ACC112 (cell line): Measurements from ENCODE around the gene NTN1.
"Not testable (repeated sequence)": the region's sequence is repeated elsewhere in the genome, so short reads cannot be mapped to it uniquely, and the experiment has no call there.

Experiments used
- H2AFZ ChIP-seq: fragments of 200-600 bp; sonication (generic); one replicate; pipeline ENCODE4 v1.6.0; 2017; ENCODE audit warnings: antibody characterized with exemption, low read length; ENCODE audit not compliant: unreplicated experiment
- H3K27ac ChIP-seq: fragments of 200-600 bp; sonication (generic); 2 replicates; pipeline ENCODE4 v1.5.1; 2014; ENCODE audit warnings: low read depth, mild to moderate bottlenecking, antibody characterized with exemption, low read length, moderate library complexity
- H3K27me3 ChIP-seq: fragments of 200-600 bp; sonication (generic); 2 replicates; pipeline ENCODE4 v1.6.1; 2014; ENCODE audit warnings: mild to moderate bottlenecking, antibody characterized with exemption, low read length, moderate library complexity, mixed read lengths; ENCODE audit not compliant: insufficient read depth
- H3K36me3 ChIP-seq: fragments of 200-600 bp; sonication (generic); 2 replicates; pipeline ENCODE4 v1.6.1; 2016; ENCODE audit warnings: mild to moderate bottlenecking, antibody characterized with exemption, low read length, moderate library complexity, mixed read lengths; ENCODE audit not compliant: insufficient read depth
- H3K4me1 ChIP-seq: fragments of 200-600 bp; sonication (generic); one replicate; pipeline ENCODE4 v1.6.1; 2016; ENCODE audit warnings: low read length, mixed read lengths; ENCODE audit not compliant: insufficient read depth, unreplicated experiment, control insufficient read depth
- H3K4me3 ChIP-seq: fragments of 200-600 bp; sonication (generic); 2 replicates; pipeline ENCODE4 v1.5.1; 2014; ENCODE audit warnings: mild to moderate bottlenecking, low read depth, low read length
- H3K79me2 ChIP-seq: fragments of 200-600 bp; sonication (generic); one replicate; pipeline ENCODE4 v1.6.0; 2016; ENCODE audit warnings: low read length; ENCODE audit not compliant: control insufficient read depth, unreplicated experiment, insufficient read depth

The NTN1 gene

DNA sequence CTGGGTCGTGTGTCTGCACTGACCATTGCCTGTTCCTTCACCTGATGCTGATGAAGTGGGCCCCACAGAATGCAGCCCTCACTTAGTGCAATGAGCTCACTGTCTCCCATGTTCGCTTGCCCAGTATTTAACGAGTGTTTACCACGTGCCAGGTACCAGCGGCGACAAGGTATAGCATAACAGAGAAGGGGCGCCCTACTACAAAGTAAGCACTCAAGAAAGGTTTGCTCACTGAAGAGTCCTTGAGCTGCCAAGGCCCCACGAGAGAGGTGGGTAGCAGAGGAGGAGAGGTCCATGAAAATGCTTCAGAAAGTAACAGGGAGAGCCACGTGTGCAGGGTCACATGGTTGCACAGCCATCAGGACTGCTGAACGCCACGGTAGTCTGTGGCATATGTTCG, 230.0 kb downstream of the NTN1 start:
- no peaks in the 10 kb centered on the region for H3K4me1 ChIP-seq
- no peak overlapping the region for H3K4me3 ChIP-seq
- H3K36me3 ChIP-seq: no peaks in the 10 kb centered on the region
- no peak overlapping the region for H3K27ac ChIP-seq
- no peak overlapping the region for H2AFZ ChIP-seq
- H3K79me2 ChIP-seq: no peaks in the 10 kb centered on the region
- H3K27me3 ChIP-seq: no peaks in the 10 kb centered on the region

DNA sequence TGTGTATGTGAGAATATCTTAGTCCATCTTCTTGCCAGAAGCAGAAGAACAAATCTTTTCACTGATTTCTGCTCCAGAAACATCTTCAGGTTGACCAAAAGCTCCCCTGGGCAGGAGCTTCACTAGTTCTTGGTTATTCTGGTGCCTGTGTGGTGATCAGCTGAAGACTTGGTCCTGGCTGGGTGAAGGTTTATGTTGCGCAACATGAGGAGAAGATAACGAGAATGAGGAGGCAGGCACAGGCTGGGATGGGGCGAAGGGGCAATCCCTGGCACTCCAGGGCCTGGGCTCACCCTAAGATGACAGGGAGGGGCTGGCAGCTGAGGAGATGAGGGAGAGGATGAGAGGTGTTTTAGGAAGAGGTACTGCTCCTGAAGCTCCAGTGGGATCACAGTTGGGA, 232.0 kb downstream of the NTN1 start:
- no peak overlapping the region for H3K4me3 ChIP-seq
- no peak overlapping the region for H3K27ac ChIP-seq
- no peaks in the 10 kb centered on the region for H3K36me3 ChIP-seq
- H3K4me1 ChIP-seq: no peaks in the 10 kb centered on the region
- H3K79me2 ChIP-seq: no peaks in the 10 kb centered on the region
- H2AFZ ChIP-seq: no peak overlapping the region
- H3K27me3 ChIP-seq: no peaks in the 10 kb centered on the region

DNA sequence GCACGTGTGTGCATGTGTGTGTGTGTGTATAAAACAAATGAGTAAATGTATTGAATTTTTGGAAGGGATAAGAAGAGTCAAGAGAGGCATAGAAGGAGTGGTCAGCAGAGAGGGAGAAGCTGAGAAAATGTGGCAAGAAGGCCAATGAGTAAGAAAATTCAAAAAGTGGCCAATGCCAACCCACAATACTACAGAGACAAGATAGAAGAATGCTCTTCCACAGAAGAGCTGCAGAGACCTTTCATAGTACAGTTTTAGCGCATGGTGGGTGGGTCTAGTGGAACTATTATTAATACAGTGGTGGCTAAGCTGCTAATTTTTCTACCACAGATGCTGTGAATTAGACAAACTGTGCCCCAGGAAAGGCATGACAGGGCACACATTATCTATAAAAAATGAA, 233.5 kb downstream of the NTN1 start:
- H3K27me3 ChIP-seq: no peaks in the 10 kb centered on the region
- no peaks in the 10 kb centered on the region for H3K79me2 ChIP-seq
- H3K36me3 ChIP-seq: no peaks in the 10 kb centered on the region
- no peak overlapping the region for H3K4me3 ChIP-seq
- no peak overlapping the region for H3K27ac ChIP-seq
- no peak overlapping the region for H2AFZ ChIP-seq
- no peaks in the 10 kb centered on the region for H3K4me1 ChIP-seq

DNA sequence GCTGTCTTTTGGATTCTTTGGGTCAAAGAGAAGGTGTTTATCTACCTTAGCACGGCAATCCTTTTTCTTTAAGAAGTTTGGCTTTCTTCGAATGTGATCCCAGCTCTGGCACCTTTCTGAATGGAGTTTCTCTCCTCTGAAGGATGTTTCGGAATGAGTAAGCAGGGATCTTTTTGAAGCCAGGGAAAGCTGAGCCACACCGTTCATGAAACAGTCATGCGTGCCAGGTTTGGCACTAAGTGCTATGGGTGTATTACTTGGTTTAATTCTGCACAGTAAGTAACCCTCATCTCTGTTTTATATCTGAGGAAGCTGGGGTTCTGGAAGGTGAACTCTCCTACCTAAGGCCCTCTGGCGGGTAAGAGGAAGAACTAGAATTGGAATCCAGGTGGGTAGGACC, 234.5 kb downstream of the NTN1 start:
- H2AFZ ChIP-seq: no peak overlapping the region
- H3K4me3 ChIP-seq: no peak overlapping the region
- no peaks in the 10 kb centered on the region for H3K4me1 ChIP-seq
- no peak overlapping the region for H3K27ac ChIP-seq
- H3K36me3 ChIP-seq: no peaks in the 10 kb centered on the region
- no peaks in the 10 kb centered on the region for H3K27me3 ChIP-seq
- H3K79me2 ChIP-seq: no peaks in the 10 kb centered on the region

DNA sequence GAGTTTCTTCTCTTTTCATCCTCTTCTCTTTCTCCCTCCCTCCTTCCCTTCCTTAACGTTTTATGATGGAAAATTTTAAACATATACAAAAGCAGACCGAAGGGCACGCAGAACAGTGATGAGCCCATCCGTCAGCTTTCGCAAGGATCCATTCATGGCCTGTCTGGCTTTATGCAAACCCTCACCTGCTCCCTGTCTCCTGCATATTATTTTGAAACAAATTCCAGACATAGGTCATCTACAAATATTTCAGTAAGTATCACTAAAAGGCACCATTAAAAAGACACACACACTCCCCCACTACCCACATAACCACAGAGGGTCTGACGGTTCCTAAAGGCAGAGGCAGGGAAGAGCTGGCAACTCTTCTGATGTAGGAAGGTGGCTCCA, 235.0 kb downstream of the NTN1 start:
- Histone ChIP-seq H3K4me1 (no peaks in the 10 kb centered on the region), H3K36me3 (no peaks in the 10 kb centered on the region)

DNA sequence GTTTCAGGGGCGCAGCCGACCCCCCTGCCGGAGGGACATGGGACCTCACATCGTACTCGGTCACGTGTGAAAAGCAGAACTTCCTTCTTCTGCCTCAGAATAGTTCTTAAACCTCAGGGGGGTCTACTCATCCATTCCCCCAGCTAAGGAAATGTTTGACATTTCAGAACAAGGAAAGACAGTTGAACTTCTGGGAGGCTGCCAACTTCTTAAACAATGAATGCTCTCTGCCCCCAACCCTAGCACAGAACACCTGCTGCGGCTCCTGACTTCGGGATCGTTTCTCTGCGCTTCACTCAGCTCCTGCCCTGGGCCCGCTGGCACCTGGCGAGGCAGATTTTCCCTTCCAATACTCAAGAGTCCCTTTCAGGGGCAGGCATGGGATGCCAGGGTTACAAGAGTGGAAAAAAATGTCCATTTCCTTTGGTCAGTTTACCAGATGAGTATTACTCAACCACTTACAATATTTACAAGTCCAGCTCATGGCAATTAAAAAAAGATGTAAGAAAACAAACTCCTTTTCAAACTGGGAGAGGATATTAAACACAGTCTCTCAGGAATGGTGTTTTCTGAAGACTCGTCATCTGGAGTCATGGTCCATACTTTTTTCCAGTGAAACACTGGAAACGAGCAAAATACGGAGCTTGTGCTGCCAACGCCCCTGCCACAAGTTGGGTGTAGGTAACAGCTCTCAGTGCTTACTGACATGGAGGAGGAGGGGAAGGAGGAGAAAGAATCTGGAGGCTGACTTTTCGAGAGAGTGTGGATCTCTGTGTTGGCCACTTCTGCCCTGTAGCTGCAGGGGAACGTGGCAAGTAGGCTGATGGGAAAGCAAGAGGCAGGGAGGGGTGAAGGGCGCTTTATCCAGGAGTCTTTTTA, 235.7 kb downstream of the NTN1 start:
- Histone ChIP-seq H3K79me2 (no peaks in the 10 kb centered on the region), H3K36me3 (no peaks in the 10 kb centered on the region), H3K27ac (no peak overlapping the region), H2AFZ (no peak overlapping the region), H3K4me1 (no peaks in the 10 kb centered on the region), H3K27me3 (no peaks in the 10 kb centered on the region), H3K4me3 (no peak overlapping the region)

More for the DNA sequence above, 235.0 kb downstream of the NTN1 start:
- Histone ChIP-seq H3K27ac (no peak overlapping the region), H2AFZ (no peak overlapping the region), H3K4me3 (no peak overlapping the region), H3K27me3 (no peaks in the 10 kb centered on the region), H3K79me2 (no peaks in the 10 kb centered on the region)

DNA sequence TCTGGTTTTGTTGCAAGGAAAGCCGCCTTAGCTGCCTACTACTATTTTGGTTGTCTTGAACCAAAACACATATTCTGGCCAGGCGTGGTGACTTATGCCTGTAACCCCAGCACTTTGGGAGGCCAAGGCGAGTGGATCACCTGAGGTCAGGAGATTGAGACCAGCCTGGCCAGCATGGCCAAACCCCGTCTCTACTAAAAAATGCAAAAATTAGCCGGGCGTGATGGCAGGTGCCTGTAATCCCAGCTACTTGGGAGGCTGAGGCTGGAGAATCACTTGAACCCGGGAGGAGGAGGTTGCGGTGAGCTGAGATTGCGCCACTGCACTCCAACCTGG, 236.3 kb downstream of the NTN1 start:
- not testable (repeated sequence) for H3K27ac ChIP-seq, H3K27me3 ChIP-seq, H3K36me3 ChIP-seq, H3K4me3 ChIP-seq, H3K4me1 ChIP-seq, H3K79me2 ChIP-seq, H2AFZ ChIP-seq

DNA sequence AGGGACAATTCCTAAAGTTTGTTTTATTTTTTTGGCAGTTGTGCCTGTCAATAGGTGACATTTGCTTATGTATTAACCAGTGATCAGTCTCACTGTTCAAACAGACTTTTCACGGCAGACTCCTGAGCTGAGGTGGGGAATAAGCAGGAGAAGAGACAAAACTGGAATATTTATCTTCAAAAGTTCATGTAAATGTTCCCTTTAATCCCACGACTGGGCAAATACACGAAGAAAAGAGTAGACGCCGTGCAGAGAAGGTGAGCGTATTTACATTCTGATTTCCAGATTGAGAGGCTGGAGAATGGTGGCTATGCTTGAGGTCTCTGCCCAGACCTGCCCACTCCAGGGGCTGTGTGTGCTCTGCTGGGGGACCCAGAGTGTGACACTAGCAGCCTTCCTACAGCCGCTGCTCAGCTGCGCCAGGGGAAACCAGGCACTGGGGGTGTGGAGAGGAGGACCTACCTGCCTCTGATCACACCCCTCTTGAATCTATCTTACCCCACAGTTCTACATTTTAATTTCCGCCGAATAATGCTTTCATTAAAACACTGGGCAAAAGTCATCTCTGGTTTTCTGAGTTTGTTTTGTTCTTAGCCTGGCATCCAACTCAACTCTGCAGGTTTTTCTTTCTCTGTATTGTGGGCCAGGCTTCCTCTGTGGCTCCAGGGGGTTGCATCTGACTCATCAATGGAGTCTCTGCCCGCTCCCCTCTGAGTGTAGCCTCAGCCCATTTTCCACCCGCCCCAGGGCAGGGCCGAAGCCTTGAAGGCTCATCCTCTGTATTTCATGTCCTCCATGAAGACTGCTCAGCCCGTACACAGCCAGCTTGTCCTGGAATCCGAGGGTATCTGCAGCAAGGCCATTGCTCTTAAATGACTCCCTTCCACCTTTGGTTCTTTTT, 237.1 kb downstream of the NTN1 start:
- Histone ChIP-seq H3K4me1 (no peaks in the 10 kb centered on the region), H3K36me3 (no peaks in the 10 kb centered on the region), H3K27ac (no peak overlapping the region), H2AFZ (no peak overlapping the region), H3K4me3 (no peak overlapping the region), H3K79me2 (no peaks in the 10 kb centered on the region), H3K27me3 (no peaks in the 10 kb centered on the region)

DNA sequence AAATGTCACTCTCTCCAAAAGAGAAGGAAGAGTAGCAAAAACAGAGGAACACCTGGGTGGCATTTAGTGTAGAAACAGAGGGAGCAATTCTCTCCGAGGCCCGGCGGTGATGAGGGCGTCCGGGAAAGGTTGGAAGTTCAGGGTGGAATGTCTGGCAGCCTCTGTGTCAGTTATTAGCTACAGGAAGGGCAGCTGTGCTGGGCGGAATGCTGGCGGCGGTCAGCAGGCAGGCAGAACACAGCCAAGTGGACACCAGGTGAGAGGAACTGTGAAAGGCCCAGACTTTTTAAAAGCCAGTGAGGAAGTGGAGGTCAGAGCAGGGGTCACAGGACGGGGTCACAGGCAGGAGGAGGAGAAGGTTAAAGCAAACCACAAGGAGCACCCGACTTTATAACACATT, 238.1 kb downstream of the NTN1 start:
- no peak overlapping the region for H3K4me3 ChIP-seq
- no peak overlapping the region for H2AFZ ChIP-seq
- no peaks in the 10 kb centered on the region for H3K36me3 ChIP-seq
- H3K27ac ChIP-seq: no peak overlapping the region
- no peaks in the 10 kb centered on the region for H3K79me2 ChIP-seq
- no peaks in the 10 kb centered on the region for H3K4me1 ChIP-seq
- H3K27me3 ChIP-seq: no peaks in the 10 kb centered on the region

DNA sequence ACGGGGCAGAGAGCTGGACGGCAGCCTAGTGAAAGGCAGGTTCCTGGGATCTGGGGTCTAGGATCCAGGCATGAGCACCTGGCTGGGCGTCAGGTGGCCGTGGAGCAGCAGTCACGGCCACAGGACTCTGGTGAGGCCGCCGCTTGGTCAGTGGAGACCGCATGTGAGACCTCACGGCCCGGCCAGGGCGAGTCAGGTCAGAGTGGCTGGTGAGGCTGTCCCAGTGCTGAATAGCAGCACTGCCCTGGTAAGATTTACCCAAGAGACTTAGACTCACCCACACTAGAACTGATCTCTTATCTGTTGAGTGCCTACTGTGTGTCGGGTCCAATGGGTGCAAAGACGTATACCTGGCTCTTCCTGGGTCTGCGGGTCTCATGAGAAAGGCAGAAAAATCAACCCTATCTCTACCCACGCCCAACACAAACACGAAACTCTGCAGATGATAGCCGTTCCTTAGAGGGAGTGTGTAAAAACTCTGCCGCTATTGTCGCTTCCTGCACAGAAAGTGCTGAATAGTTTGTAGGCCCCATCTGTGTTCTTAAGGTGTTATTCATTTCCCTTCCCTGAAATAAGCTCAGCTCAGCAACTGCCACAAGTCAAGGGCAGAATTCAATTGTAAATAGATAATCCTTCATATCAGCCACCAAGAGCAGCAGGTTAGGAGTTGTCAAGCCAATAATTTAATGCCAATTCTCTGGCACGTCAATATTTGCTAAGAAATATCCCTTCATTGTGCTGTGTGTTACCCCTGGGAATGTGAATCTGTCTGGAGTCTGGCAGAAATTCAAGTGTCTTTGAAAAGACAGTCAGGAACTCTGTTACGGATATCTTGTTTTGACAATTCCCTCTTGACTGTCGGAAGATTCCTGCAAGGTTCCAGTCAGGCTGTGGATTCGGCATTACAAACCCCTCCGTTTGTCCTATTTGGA, 240.0 kb downstream of the NTN1 start:
- H3K27me3 ChIP-seq: no peaks in the 10 kb centered on the region
- no peak overlapping the region for H3K4me3 ChIP-seq
- H3K27ac ChIP-seq: no peak overlapping the region
- H3K4me1 ChIP-seq: no peaks in the 10 kb centered on the region
- H3K79me2 ChIP-seq: no peaks in the 10 kb centered on the region
- no peaks in the 10 kb centered on the region for H3K36me3 ChIP-seq
- no peak overlapping the region for H2AFZ ChIP-seq
